ENCODE results near the gene SMIM5. TPM values are rescaled to one million over a fixed set of nuclear protein-coding genes. Genes with fewer than 3 reads are reported as not detected.

Gene SMIM5
- total RNA-seq, 6 donors from 2014 or later = 1.9 to 7.3 (median 3.3) TPM

- no peak for ATAC-seq (ENCODE audit: low FRiP score in 2 of 2)
- 86 to 90% methylated on average over 7 to 10 of the region's 11 CpGs for WGBS, 2 donors
- Histone ChIP-seq H3K4me1 (no peaks in the 10 kb centered on the region), H3K27me3 (no peaks in the 10 kb centered on the region), H3K36me3 (peaks cover 3 to 100% (median 77%) of the 10 kb centered on the region in 4 donors), H3K4me3 (no peak overlapping the region), H3K9me3 (no peaks in the 10 kb centered on the region), H3K27ac (no peak overlapping the region)
- TF ChIP-seq CTCF (IDR thresholded peaks at IDR 0.05) (no peak), POLR2A (IDR thresholded peaks at IDR 0.05) (no peak), POLR2AphosphoS5 (IDR thresholded peaks at IDR 0.05) (no peak), EP300 (IDR thresholded peaks at IDR 0.05) (no peak)
- DNase-seq = peak in 1 of 2 donors; percentile 55
Measured at GRCh38 chr17:75617675-75618074, 15.6 kb upstream of the SMIM5 start.

- no peak overlapping the region for H3K27ac ChIP-seq
- peaks cover 4 to 98% (median 68%) of the 10 kb centered on the region in 4 donors for H3K36me3 ChIP-seq
- TF ChIP-seq EP300 (IDR thresholded peaks at IDR 0.05) (no peak), POLR2AphosphoS5 (IDR thresholded peaks at IDR 0.05) (no peak), CTCF (IDR thresholded peaks at IDR 0.05) (peak in 3 of 6 experiments; percentile 10 to 33 (median 19)), POLR2A (IDR thresholded peaks at IDR 0.05) (no peak)
- no peaks in the 10 kb centered on the region for H3K9me3 ChIP-seq
- 82 to 90% methylated on average over 13 to 26 of the region's 36 CpGs for WGBS, 2 donors
- peak in 1 of 2 donors; percentile 76 for DNase-seq
- H3K27me3 ChIP-seq = no peaks in the 10 kb centered on the region
- no peak overlapping the region for H3K4me3 ChIP-seq
- no peaks in the 10 kb centered on the region for H3K4me1 ChIP-seq
- ATAC-seq (ENCODE audit: low FRiP score in 2 of 2) = no peak
Measured at GRCh38 chr17:75619506-75620431, 13.5 kb upstream of the SMIM5 start.

GRCh38 chr17:75621489-75621888 is 11.7 kb upstream of the SMIM5 start:
- Histone ChIP-seq H3K4me3 (no peak overlapping the region), H3K36me3 (peaks cover 9 to 98% (median 67%) of the 10 kb centered on the region in 4 donors), H3K27me3 (no peaks in the 10 kb centered on the region), H3K9me3 (no peaks in the 10 kb centered on the region), H3K27ac (no peak overlapping the region), H3K4me1 (no peaks in the 10 kb centered on the region)
- ATAC-seq (ENCODE audit: low FRiP score in 2 of 2) = no peak
- DNase-seq = no peak
- 83 to 90% methylated on average over 1 to 4 of the region's 4 CpGs for WGBS, 2 donors
- TF ChIP-seq CTCF (IDR thresholded peaks at IDR 0.05) (no peak), POLR2AphosphoS5 (IDR thresholded peaks at IDR 0.05) (no peak), POLR2A (IDR thresholded peaks at IDR 0.05) (no peak), EP300 (IDR thresholded peaks at IDR 0.05) (no peak)

- Histone ChIP-seq H3K4me3 (no peak overlapping the region), H3K27me3 (no peaks in the 10 kb centered on the region), H3K36me3 (peaks cover 9 to 98% (median 65%) of the 10 kb centered on the region in 4 donors), H3K4me1 (no peaks in the 10 kb centered on the region), H3K27ac (no peak overlapping the region), H3K9me3 (no peaks in the 10 kb centered on the region)
- ATAC-seq (ENCODE audit: low FRiP score in 2 of 2) = no peak
- no peak for DNase-seq
- 92 to 94% methylated on average over 8 of the region's 8 CpGs for WGBS, 2 donors
- no peak for TF ChIP-seq POLR2AphosphoS5 (IDR thresholded peaks at IDR 0.05)
- no peak for TF ChIP-seq EP300 (IDR thresholded peaks at IDR 0.05)
- TF ChIP-seq POLR2A (IDR thresholded peaks at IDR 0.05) = no peak
- no peak for TF ChIP-seq CTCF (IDR thresholded peaks at IDR 0.05)
Measured at GRCh38 chr17:75622076-75622475, 11.2 kb upstream of the SMIM5 start.
